UCSD-AML1 (cell line): ENCODE measurements around the gene SMARCA2.

Experiments
- DNase-seq: peaks from one replicate; lab custom pipeline; 2025; ENCODE audit not compliant: unreplicated experiment; lab: John Stamatoyannopoulos, UW

SMARCA2 gene

DNA sequence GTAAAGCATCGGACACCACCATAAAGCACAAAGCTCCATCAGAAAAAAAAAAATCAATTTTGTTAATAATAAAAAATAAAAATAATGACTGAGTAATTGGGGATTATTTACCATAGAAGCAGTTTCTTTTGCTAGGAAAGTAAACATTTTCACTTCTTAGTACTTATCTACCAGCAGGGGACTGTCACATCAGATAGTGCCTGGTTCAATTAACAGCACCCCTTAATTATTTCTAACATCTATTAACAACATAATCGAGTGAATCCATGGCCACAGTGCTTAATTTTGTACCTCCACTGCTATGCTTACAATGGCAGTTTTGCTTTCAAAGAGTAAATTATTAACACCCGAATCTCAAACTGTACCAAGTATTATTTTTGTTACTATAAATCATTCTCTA, 221.7 kb downstream of the SMARCA2 start:
- no peak for DNase-seq

DNA sequence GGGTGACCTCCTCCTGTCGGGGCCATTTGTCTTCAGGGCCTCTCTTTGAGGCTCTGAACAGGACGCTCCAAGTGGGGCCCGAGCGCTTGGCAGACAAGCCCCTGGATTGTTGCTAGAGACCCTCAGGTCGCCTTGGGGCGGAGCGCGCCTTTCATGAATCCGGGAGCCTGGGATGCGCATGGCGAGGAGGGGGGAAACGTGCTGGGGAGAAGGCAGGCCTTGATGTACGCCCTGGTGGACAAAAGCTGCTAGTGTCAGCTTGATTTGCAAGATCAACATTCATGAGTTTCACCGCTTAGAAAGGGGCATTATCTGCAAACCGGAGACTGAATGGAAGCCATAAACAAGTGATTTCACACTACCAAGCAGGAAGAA, 226.3 kb downstream of the SMARCA2 start:
- DNase-seq, result no peak

DNA sequence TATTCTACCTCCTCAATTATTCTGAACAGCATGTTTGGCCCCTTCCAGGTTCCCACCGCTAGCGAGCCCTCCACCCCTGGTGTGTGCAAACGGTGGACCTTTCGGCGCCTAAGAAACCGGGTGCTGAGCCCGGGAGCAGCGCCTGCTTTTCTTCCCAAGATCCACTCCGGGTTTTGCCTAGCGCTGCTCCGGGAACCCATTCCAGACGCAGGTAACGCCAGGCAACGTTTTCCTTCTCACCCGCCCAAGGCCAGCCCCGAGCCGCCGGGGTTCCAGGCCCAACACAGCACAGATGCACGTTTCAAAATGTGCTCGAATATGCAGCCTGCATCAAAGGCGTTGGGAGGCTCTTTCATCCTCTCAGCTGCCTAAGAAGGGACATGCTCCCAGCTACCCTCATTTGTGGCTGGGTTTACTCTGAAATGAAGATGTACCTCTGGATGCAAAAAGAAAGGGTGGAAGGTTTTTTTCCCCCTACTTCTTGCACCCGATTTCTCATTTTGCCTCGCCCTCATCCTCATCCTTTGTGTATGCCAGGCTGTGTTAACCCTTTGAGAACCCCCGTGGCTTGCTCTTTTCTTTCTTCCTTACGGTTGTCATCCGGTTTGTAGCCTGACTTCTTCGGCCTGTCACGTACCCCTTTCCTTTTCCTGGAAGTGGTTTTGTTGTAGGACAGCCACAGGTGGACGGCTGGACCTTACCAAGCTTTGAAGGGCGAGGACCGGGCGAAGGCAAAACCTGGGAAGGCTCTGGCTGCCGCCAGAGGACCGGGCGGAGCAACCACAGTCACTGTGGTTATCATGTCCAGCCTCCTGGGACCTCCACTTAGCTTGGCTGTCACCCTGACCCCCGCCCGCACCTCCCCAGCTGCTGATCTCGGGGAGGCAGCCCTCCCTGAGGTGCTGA, 226.9 kb downstream of the SMARCA2 start:
- peak; percentile 77 for DNase-seq

DNA sequence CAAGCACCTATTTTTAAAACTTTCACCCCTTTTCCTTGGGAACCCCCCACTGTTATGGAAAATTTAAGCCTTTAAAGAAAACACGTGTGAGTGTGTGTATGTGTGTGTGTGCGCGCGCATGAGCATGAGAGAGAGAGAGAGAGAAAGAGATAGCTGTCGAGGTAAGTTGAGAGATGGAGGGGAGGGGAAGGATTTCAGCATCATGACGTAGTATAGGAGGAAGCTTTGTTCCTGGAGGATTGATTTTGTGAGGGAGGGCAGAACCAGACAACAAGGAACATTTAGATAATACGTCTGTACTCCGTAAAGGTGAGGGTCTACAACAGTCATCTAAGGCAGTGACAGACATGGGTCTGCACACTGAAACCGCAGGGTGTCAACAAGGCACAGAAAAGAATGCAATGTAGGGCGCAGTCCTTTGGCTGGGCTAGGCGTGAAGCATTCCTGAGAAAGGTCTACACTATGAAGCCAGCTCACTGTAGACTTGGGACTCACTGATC, 227.7 kb downstream of the SMARCA2 start:
- DNase-seq, result no peak
